Left lobe of liver (tissue), 1 donor: ENCODE data around the gene COL1A1. TPM values are rescaled to one million over a fixed set of nuclear protein-coding genes. Genes with fewer than 3 reads are reported as not detected.

Experiments used
- total RNA-seq: library from RNA; stranded (reverse); gene quantifications from one replicate; pipeline ENCODE4 v1.2.1, GENCODE V29; 2021
- donor health status: DM: no; HTN: yes; CAD: no.

COL1A1 gene
- total RNA-seq, 1 donor from 2014 or later: 19.3 TPM

Other genes with a start within 250 kb of the COL1A1 start
- gene DLX4, start 232.4 kb downstream of the COL1A1 start, total RNA-seq: not detected
- gene DLX3, start 206.4 kb downstream of the COL1A1 start, total RNA-seq: not detected
- gene ITGA3, start 145.5 kb downstream of the COL1A1 start, total RNA-seq: 2.7 TPM
- gene PDK2, start 106.3 kb downstream of the COL1A1 start, total RNA-seq: 52.0 TPM
- 1.9 TPM for gene SAMD14, start 71.5 kb downstream of the COL1A1 start, total RNA-seq
- 18.1 TPM for gene PPP1R9B, start 51.0 kb downstream of the COL1A1 start, total RNA-seq
- 1.0 TPM for gene SGCA, start 35.6 kb downstream of the COL1A1 start, total RNA-seq
- gene TMEM92, start 72.8 kb upstream of the COL1A1 start, total RNA-seq: 3.0 TPM
- 10.4 TPM for gene XYLT2, start 144.5 kb upstream of the COL1A1 start, total RNA-seq
- 38.9 TPM for gene MRPL27, start 171.6 kb upstream of the COL1A1 start, total RNA-seq
- gene EME1, start 171.6 kb upstream of the COL1A1 start, total RNA-seq: 0.13 TPM
- gene LRRC59, start 195.9 kb upstream of the COL1A1 start, total RNA-seq: 47.3 TPM
- 56.1 TPM for gene ACSF2, start 224.6 kb upstream of the COL1A1 start, total RNA-seq